Erythroblast (primary cell): ENCODE results near the gene FOXP2.

Experiments used
- GATA1 ChIP-seq: IDR thresholded peaks from 2 replicates; pipeline ENCODE4 v1.6.1; 2011; ENCODE audit warnings: low read depth, mild to moderate bottlenecking, control low read depth, low read length, moderate library complexity
- POLR2A ChIP-seq: IDR thresholded peaks from 2 replicates; pipeline ENCODE4 v1.6.1; 2011; ENCODE audit warnings: mild to moderate bottlenecking, low read length

DNA sequence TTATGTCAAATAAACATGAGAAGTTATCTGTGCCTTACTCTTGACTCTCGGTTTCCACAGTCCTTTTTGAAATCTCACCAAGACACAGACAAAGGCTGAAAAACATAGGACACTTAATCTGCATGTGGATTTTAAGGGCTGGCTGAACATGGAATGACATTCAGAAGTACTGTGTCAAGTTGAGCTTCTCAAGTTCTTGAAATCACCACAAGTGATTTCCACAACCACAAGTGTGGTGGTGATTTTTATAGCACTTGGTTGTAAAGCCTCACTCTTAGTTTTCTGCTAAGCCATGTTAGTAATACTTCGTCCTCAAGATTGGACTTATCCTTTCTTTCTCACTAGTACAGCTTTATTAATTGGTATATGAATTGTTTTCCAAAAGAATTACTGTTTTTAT is 29.6 kb downstream of the FOXP2 start:
- no peak for TF ChIP-seq POLR2A
- TF ChIP-seq GATA1 = no peak
